ENCODE measurements around the gene SSBP2. TPM values are rescaled to one million over a fixed set of nuclear protein-coding genes. Genes with fewer than 3 reads are reported as not detected.

SSBP2 gene
- total and polyA plus RNA-seq, 4 donors = 17.2 to 99.9 (median 27.3) TPM

- peaks cover 0 to 1% (median 0%) of the 10 kb centered on the region in 5 donors for H3K4me1 ChIP-seq (ENCODE audit: control insufficient read depth in 5 of 5, insufficient read depth in 5 of 5, low read length in 5 of 5)
- H3K9me3 ChIP-seq (ENCODE audit: control insufficient read depth in 4 of 4, insufficient read depth in 3 of 4, low read length in 3 of 4) = no peaks in the 10 kb centered on the region
- no peak overlapping the region for H3K9ac ChIP-seq (ENCODE audit: insufficient read depth in 1 of 2, low read length in 2 of 2)
- 44 to 47% methylated on average over 4 of the region's 4 CpGs for WGBS, 2 donors
- no peak overlapping the region for H3K4me3 ChIP-seq
- no peaks in the 10 kb centered on the region for H3K27me3 ChIP-seq (ENCODE audit: control insufficient read depth in 3 of 3, insufficient read depth in 3 of 3, low read length in 2 of 3)
- DNase-seq = no peak
- peaks cover 0 to 5% (median 0%) of the 10 kb centered on the region in 4 donors for H3K36me3 ChIP-seq (ENCODE audit: control insufficient read depth in 4 of 4, insufficient read depth in 4 of 4, low read length in 4 of 4)
- ATAC-seq (ENCODE audit: insufficient read depth, low FRiP score) = no peak
- H3K27ac ChIP-seq (ENCODE audit: low read depth in 1 of 2, low read length in 1 of 2) = no peak overlapping the region
- no peak for TF ChIP-seq CTCF (IDR thresholded peaks at IDR 0.05; ENCODE audit: control extremely low read depth, extremely low read depth)
Observed at GRCh38 chr5:81537905-81538547, 212.9 kb downstream of the SSBP2 start.

- Histone ChIP-seq H3K9ac (ENCODE audit: insufficient read depth in 1 of 2, low read length in 2 of 2) (no peak overlapping the region), H3K4me3 (no peak overlapping the region), H3K36me3 (ENCODE audit: control insufficient read depth in 4 of 4, insufficient read depth in 4 of 4, low read length in 4 of 4) (peaks cover 0 to 5% (median 0%) of the 10 kb centered on the region in 4 donors), H3K27ac (ENCODE audit: low read depth in 1 of 2, low read length in 1 of 2) (no peak overlapping the region), H3K9me3 (ENCODE audit: control insufficient read depth in 4 of 4, insufficient read depth in 3 of 4, low read length in 3 of 4) (no peaks in the 10 kb centered on the region), H3K4me1 (ENCODE audit: control insufficient read depth in 5 of 5, insufficient read depth in 5 of 5, low read length in 5 of 5) (no peaks in the 10 kb centered on the region), H3K27me3 (ENCODE audit: control insufficient read depth in 3 of 3, insufficient read depth in 3 of 3, low read length in 2 of 3) (no peaks in the 10 kb centered on the region)
- no peak for TF ChIP-seq CTCF (IDR thresholded peaks at IDR 0.05; ENCODE audit: control extremely low read depth, extremely low read depth)
- WGBS, 2 donors = 30 to 48% methylated on average over 1 of the region's 1 CpG
- no peak for DNase-seq
- no peak for ATAC-seq (ENCODE audit: insufficient read depth, low FRiP score)
Observed at GRCh38 chr5:81534441-81534840, 216.5 kb downstream of the SSBP2 start.

- H3K9me3 ChIP-seq (ENCODE audit: control insufficient read depth in 4 of 4, insufficient read depth in 3 of 4, low read length in 3 of 4) = no peaks in the 10 kb centered on the region
- ATAC-seq (ENCODE audit: insufficient read depth, low FRiP score) (no peak), DNase-seq (no peak)
- H3K4me3 ChIP-seq = no peak overlapping the region
- H3K36me3 ChIP-seq (ENCODE audit: control insufficient read depth in 4 of 4, insufficient read depth in 4 of 4, low read length in 4 of 4) = peaks cover 0 to 2% (median 0%) of the 10 kb centered on the region in 4 donors
- no peak overlapping the region for H3K9ac ChIP-seq (ENCODE audit: insufficient read depth in 1 of 2, low read length in 2 of 2)
- no peaks in the 10 kb centered on the region for H3K4me1 ChIP-seq (ENCODE audit: control insufficient read depth in 5 of 5, insufficient read depth in 5 of 5, low read length in 5 of 5)
- no peak for TF ChIP-seq CTCF (IDR thresholded peaks at IDR 0.05; ENCODE audit: control extremely low read depth, extremely low read depth)
- H3K27ac ChIP-seq (ENCODE audit: low read depth in 1 of 2, low read length in 1 of 2) = no peak overlapping the region
- 69 to 83% methylated on average over 2 of the region's 2 CpGs for WGBS, 2 donors
- no peaks in the 10 kb centered on the region for H3K27me3 ChIP-seq (ENCODE audit: control insufficient read depth in 3 of 3, insufficient read depth in 3 of 3, low read length in 2 of 3)
Observed at GRCh38 chr5:81533629-81534405, 217.1 kb downstream of the SSBP2 start.

Data from lung (tissue), 12 donors.